ENCODE results near the gene ANP32A.

- TF ChIP-seq POLR2AphosphoS5 (IDR thresholded peaks at IDR 0.05; ENCODE audit: low read depth, low read length): no peak
- no peak for TF ChIP-seq POLR2A (IDR thresholded peaks at IDR 0.05; ENCODE audit: low read depth, low read length)
- no peak for TF ChIP-seq TAF1 (IDR thresholded peaks at IDR 0.05; ENCODE audit: borderline replicate concordance, low read depth, low read length)
Measured at GRCh38 chr15:68768321-68768720, 52.4 kb downstream of the ANP32A start.
